HEK293 (cell line): ENCODE results near the gene GRB7.
A peak's percentile ranks its signal among the peaks of the same experiment; 100 is the strongest.

ENCODE experiments used
- GFI1B ChIP-seq: fragments of 450-650 bp; formaldehyde crosslinking; IDR thresholded peaks from 2 replicates; pipeline ENCODE4 v1.5.1; 2016; ENCODE audit warnings: missing biosample characterization, missing genetic modification characterization
- HOXC10 ChIP-seq: sonication (generic); formaldehyde crosslinking; IDR thresholded peaks from 2 replicates; pipeline ENCODE4 v1.8.1; 2023; ENCODE audit warnings: mild to moderate bottlenecking, missing genetic modification reagents
- INSM2 ChIP-seq: fragments of 450-650 bp; formaldehyde crosslinking; IDR thresholded peaks from 2 replicates; pipeline ENCODE4 v1.5.1; 2016; ENCODE audit warnings: missing biosample characterization, missing genetic modification characterization
- MYNN ChIP-seq: fragments of 450-650 bp; formaldehyde crosslinking; IDR thresholded peaks from 2 replicates; pipeline ENCODE4 v1.5.1; 2016; ENCODE audit warnings: missing biosample characterization, missing genetic modification characterization, borderline replicate concordance
- PRDM1 ChIP-seq: fragments of 450-650 bp; formaldehyde crosslinking; IDR thresholded peaks from 2 replicates; pipeline ENCODE4; 2016; ENCODE audit warnings: missing biosample characterization, missing genetic modification characterization
- ZBTB17 ChIP-seq: fragments of 450-650 bp; formaldehyde crosslinking; IDR thresholded peaks from 2 replicates; pipeline ENCODE4 v1.5.1; 2016; ENCODE audit warnings: missing biosample characterization, missing genetic modification characterization
- ZBTB7A ChIP-seq: fragments of 450-650 bp; formaldehyde crosslinking; IDR thresholded peaks from 2 replicates; pipeline ENCODE4 v1.5.1; 2016; ENCODE audit warnings: low read depth, missing biosample characterization, missing genetic modification characterization
- ZFHX2 ChIP-seq: fragments of 450-650 bp; formaldehyde crosslinking; conservative IDR thresholded peaks from 2 replicates; pipeline ENCODE4 v1.5.1; 2016; ENCODE audit warnings: missing biosample characterization, missing genetic modification characterization
- ZFP3 ChIP-seq: fragments of 450-650 bp; formaldehyde crosslinking; IDR thresholded peaks from 2 replicates; pipeline ENCODE4 v1.5.1; 2016; ENCODE audit warnings: low read depth, missing biosample characterization, missing genetic modification characterization
- ZNF138 ChIP-seq: fragments of 450-650 bp; formaldehyde crosslinking; IDR thresholded peaks from 2 replicates; pipeline ENCODE4 v1.5.1; 2016; ENCODE audit warnings: missing biosample characterization, missing genetic modification characterization, borderline replicate concordance
- ZNF146 ChIP-seq: fragments of 450-650 bp; formaldehyde crosslinking; IDR thresholded peaks from 2 replicates; pipeline ENCODE4 v1.5.1; 2016; ENCODE audit warnings: missing biosample characterization, missing genetic modification characterization
- ZNF184 ChIP-seq: fragments of 450-650 bp; IDR thresholded peaks from 2 replicates; pipeline ENCODE4 v1.5.1; 2018; ENCODE audit warnings: missing biosample characterization, mild to moderate bottlenecking, missing genetic modification characterization
- ZNF2 ChIP-seq: fragments of 450-650 bp; formaldehyde crosslinking; IDR thresholded peaks from 2 replicates; pipeline ENCODE4 v1.5.1; 2016; ENCODE audit warnings: missing biosample characterization, missing genetic modification characterization
- ZNF510 ChIP-seq: fragments of 450-650 bp; formaldehyde crosslinking; IDR thresholded peaks from 2 replicates; pipeline ENCODE4 v1.5.1; 2018; ENCODE audit warnings: mild to moderate bottlenecking, missing genetic modification characterization, missing biosample characterization; ENCODE audit not compliant: insufficient replicate concordance
- ZNF529 ChIP-seq: fragments of 450-650 bp; formaldehyde crosslinking; IDR thresholded peaks from 2 replicates; pipeline ENCODE4 v1.5.1; 2017; ENCODE audit warnings: missing genetic modification characterization, missing biosample characterization; ENCODE audit not compliant: insufficient replicate concordance
- ZNF548 ChIP-seq: fragments of 450-650 bp; formaldehyde crosslinking; IDR thresholded peaks from 2 replicates; pipeline ENCODE4 v1.5.1; 2016; ENCODE audit warnings: missing biosample characterization, missing genetic modification characterization
- ZNF596 ChIP-seq: fragments of 450-650 bp; IDR thresholded peaks from 2 replicates; pipeline ENCODE4 v1.5.0; 2018; ENCODE audit warnings: missing biosample characterization, mild to moderate bottlenecking, missing genetic modification characterization, moderate library complexity
- ZNF610 ChIP-seq: fragments of 450-650 bp; formaldehyde crosslinking; IDR thresholded peaks from 2 replicates; pipeline ENCODE4 v1.5.1; 2016; ENCODE audit warnings: missing biosample characterization, missing genetic modification characterization, borderline replicate concordance
- ZNF645 ChIP-seq: fragments of 450-650 bp; formaldehyde crosslinking; IDR thresholded peaks from 2 replicates; pipeline ENCODE4; 2016; ENCODE audit warnings: missing biosample characterization, missing genetic modification characterization
- ZNF660 ChIP-seq: fragments of 450-650 bp; IDR thresholded peaks from 2 replicates; pipeline ENCODE4 v1.5.1; 2018; ENCODE audit warnings: missing biosample characterization, mild to moderate bottlenecking, missing genetic modification characterization
- ZNF670 ChIP-seq: fragments of 450-650 bp; formaldehyde crosslinking; IDR thresholded peaks from 2 replicates; pipeline ENCODE4 v1.5.1; 2016; ENCODE audit warnings: missing biosample characterization, missing genetic modification characterization, low read depth
- ZNF701 ChIP-seq: fragments of 450-650 bp; formaldehyde crosslinking; IDR thresholded peaks from 2 replicates; pipeline ENCODE4 v1.5.1; 2016; ENCODE audit warnings: missing biosample characterization, missing genetic modification characterization
- ZNF830 ChIP-seq: fragments of 450-650 bp; IDR thresholded peaks from 2 replicates; pipeline ENCODE4 v1.5.0; 2018; ENCODE audit warnings: missing biosample characterization, missing genetic modification characterization, low read depth, mild to moderate bottlenecking, moderate library complexity
- ZNF837 ChIP-seq: fragments of 450-650 bp; formaldehyde crosslinking; IDR thresholded peaks from 2 replicates; pipeline ENCODE4 v1.5.1; 2016; ENCODE audit warnings: missing biosample characterization, missing genetic modification characterization
- TF ChIP-seq, protein P1 (sequence below): fragments of 450-650 bp; formaldehyde crosslinking; IDR thresholded peaks from 2 replicates; pipeline ENCODE4 v1.5.1; 2016; ENCODE audit warnings: missing biosample characterization, missing genetic modification characterization
- TF ChIP-seq, protein P2 (sequence below): fragments of 450-650 bp; formaldehyde crosslinking; IDR thresholded peaks from 2 replicates; pipeline ENCODE4 v1.5.0; 2017; ENCODE audit warnings: missing biosample characterization, missing genetic modification characterization, borderline replicate concordance
- TF ChIP-seq, protein P3 (sequence below): fragments of 450-650 bp; formaldehyde crosslinking; IDR thresholded peaks from 2 replicates; pipeline ENCODE4 v1.5.1; 2017; ENCODE audit warnings: missing biosample characterization, mild to moderate bottlenecking, missing genetic modification characterization, moderate library complexity
- TF ChIP-seq, protein P4 (sequence below): fragments of 450-650 bp; formaldehyde crosslinking; IDR thresholded peaks from 2 replicates; pipeline ENCODE4 v1.5.1; 2016; ENCODE audit warnings: missing biosample characterization, missing genetic modification characterization

The GRB7 gene

GRCh38 chr17:39769974-39770587, 32.3 kb downstream of the GRB7 start (continued):
- TF ChIP-seq ZFHX2 (tag by site-specific recombination): no peak
- TF ChIP-seq PRDM1 (tag by site-specific recombination): peak; percentile 95
- peak; percentile 99 for TF ChIP-seq INSM2
- TF ChIP-seq MYNN (tag by site-specific recombination): no peak
- TF ChIP-seq ZNF670 (tag by site-specific recombination): no peak
- peak; percentile 49; the same call in 1 of the 2 replicates for TF ChIP-seq ZNF596 (tag by site-specific recombination)
- TF ChIP-seq, protein P1, sequence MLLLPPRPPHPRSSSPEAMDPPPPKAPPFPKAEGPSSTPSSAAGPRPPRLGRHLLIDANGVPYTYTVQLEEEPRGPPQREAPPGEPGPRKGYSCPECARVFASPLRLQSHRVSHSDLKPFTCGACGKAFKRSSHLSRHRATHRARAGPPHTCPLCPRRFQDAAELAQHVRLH (tag by site-specific recombination): peak; percentile 99
- no peak for TF ChIP-seq ZNF837
- TF ChIP-seq ZBTB17 (tag by site-specific recombination): peak; percentile 74
- peak; percentile 95 for TF ChIP-seq ZNF2 (tag by site-specific recombination)
- no peak for TF ChIP-seq ZNF548 (tag by site-specific recombination)
- TF ChIP-seq ZNF660: no peak; the same call in none of the 2 replicates
- no peak for TF ChIP-seq ZNF529
- peak; percentile 32; the same call in 1 of the 2 replicates for TF ChIP-seq ZNF146 (tag by site-specific recombination)
- TF ChIP-seq, protein P2, sequence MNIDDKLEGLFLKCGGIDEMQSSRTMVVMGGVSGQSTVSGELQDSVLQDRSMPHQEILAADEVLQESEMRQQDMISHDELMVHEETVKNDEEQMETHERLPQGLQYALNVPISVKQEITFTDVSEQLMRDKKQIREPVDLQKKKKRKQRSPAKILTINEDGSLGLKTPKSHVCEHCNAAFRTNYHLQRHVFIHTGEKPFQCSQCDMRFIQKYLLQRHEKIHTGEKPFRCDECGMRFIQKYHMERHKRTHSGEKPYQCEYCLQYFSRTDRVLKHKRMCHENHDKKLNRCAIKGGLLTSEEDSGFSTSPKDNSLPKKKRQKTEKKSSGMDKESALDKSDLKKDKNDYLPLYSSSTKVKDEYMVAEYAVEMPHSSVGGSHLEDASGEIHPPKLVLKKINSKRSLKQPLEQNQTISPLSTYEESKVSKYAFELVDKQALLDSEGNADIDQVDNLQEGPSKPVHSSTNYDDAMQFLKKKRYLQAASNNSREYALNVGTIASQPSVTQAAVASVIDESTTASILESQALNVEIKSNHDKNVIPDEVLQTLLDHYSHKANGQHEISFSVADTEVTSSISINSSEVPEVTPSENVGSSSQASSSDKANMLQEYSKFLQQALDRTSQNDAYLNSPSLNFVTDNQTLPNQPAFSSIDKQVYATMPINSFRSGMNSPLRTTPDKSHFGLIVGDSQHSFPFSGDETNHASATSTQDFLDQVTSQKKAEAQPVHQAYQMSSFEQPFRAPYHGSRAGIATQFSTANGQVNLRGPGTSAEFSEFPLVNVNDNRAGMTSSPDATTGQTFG (tag by site-specific recombination): no peak
- no peak for TF ChIP-seq ZNF510 (tag by site-specific recombination)
- TF ChIP-seq, protein P3, sequence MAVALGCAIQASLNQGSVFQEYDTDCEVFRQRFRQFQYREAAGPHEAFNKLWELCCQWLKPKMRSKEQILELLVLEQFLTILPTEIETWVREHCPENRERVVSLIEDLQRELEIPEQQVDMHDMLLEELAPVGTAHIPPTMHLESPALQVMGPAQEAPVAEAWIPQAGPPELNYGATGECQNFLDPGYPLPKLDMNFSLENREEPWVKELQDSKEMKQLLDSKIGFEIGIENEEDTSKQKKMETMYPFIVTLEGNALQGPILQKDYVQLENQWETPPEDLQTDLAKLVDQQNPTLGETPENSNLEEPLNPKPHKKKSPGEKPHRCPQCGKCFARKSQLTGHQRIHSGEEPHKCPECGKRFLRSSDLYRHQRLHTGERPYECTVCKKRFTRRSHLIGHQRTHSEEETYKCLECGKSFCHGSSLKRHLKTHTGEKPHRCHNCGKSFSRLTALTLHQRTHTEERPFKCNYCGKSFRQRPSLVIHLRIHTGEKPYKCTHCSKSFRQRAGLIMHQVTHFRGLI (tag by site-specific recombination): peak; percentile 52; the same call in 1 of the 2 replicates
- TF ChIP-seq, protein P4, sequence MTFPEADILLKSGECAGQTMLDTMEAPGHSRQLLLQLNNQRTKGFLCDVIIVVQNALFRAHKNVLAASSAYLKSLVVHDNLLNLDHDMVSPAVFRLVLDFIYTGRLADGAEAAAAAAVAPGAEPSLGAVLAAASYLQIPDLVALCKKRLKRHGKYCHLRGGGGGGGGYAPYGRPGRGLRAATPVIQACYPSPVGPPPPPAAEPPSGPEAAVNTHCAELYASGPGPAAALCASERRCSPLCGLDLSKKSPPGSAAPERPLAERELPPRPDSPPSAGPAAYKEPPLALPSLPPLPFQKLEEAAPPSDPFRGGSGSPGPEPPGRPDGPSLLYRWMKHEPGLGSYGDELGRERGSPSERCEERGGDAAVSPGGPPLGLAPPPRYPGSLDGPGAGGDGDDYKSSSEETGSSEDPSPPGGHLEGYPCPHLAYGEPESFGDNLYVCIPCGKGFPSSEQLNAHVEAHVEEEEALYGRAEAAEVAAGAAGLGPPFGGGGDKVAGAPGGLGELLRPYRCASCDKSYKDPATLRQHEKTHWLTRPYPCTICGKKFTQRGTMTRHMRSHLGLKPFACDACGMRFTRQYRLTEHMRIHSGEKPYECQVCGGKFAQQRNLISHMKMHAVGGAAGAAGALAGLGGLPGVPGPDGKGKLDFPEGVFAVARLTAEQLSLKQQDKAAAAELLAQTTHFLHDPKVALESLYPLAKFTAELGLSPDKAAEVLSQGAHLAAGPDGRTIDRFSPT (tag by site-specific recombination): peak; percentile 98
- no peak for TF ChIP-seq ZNF830
- no peak for TF ChIP-seq ZNF645 (tag by site-specific recombination)
- no peak for TF ChIP-seq HOXC10 (CRISPR knock-in tag)
- TF ChIP-seq GFI1B (tag by site-specific recombination): peak; percentile 88
- no peak for TF ChIP-seq ZNF138
- TF ChIP-seq ZNF701 (tag by site-specific recombination): no peak
- peak; percentile 81; the same call in 1 of the 2 replicates for TF ChIP-seq ZNF184 (tag by site-specific recombination)
- TF ChIP-seq ZFP3 (tag by site-specific recombination): no peak
- TF ChIP-seq ZBTB7A (tag by site-specific recombination): no peak
- peak; percentile 79 for TF ChIP-seq ZNF610
